HG03095 (cell line): ENCODE results near the gene BCL2L11.

Experiments used
- ATAC-seq: cut with Tn5 transposase; IDR thresholded peaks from one replicate; pipeline ENCODE4 v1.9.1; 2021; ENCODE audit warnings: moderate library complexity; ENCODE audit not compliant: unreplicated experiment

The BCL2L11 gene

DNA sequence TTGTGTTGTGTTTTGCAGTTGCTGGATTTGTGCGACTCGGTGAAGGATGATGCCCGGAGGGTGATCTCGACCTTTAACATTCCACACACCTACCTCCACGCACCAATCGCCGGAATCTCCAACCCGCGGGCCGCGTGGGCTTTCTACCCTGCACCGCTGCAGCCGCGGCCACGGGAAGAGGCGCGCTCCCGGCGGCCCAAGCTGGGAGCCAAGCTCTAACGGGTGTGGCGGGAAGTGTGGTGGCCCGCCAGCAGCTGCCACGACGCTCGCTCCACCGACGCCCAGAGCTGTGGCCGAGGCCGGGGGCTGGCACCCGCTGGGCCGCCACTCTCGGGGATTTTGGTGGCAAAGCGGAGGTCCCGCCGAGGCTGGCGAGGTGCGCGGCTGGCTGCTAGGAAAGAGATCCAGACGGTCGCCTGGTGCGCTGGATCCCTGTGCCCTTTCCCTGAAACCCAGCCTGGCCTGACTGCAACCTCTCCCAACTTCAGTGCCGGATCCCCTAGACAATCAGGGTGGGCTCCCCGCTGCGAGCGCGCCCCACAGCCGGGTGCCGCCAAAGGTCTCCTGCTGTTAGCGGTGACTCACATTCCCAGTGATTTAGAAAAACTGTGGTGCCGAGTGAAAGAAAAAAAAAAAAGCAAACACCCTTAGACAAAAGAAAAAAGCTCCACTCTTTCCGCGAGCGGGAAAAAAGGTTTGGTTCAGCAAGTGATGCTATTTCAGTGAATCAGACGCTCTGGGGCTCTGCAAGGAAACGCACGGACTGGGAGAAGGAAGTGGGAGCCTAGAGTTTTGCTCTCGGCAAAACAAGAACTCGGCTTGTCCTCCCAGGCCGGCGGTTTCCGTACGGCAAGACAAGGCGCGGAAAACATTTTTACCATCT is 2.9 kb upstream of the BCL2L11 start:
- no peak for ATAC-seq

GRCh38 chr2:111118481-111118980 is 2.2 kb upstream of the BCL2L11 start:
- no peak for ATAC-seq

DNA sequence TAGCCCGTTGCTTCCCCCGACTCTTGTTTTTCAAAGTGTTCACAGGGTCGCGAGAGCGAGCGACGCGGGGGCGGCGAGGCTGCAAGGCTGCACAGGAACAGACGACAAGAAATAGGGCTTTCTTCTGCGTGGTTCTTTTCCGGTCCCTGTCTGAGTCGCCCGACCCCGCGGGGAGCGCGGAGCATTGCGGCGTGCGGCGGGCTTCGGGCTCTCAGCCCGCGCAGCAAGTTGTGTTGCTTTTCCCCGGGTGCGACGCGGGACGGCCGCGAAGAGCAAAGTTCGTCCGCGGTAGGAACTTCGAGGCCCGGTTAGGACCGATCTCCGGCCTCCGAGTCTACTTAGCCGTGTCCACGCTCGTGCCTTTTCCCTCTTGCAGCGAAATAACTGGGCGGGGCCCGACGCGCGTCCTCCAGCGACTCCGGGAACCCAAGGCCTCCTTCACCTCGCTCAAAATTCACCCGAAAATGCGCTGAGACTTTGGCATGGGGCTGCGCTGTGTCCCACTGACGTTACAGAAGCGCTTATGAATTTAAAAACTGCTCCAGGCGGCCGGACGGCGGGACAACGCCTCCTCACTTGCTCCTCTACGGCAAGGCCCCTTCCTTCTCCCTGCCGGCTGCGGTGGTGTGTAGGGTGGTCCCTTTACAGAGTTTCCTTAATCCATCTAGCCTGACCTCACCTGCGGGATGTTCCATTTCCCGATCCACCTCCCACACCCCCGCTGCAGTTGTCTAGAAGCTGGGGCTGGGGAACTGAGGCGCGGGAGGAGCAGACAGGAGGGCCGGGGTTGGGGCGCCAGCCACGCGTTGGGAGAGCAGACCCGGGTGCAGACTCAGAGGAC is 1.5 kb upstream of the BCL2L11 start:
- ATAC-seq: no peak

DNA sequence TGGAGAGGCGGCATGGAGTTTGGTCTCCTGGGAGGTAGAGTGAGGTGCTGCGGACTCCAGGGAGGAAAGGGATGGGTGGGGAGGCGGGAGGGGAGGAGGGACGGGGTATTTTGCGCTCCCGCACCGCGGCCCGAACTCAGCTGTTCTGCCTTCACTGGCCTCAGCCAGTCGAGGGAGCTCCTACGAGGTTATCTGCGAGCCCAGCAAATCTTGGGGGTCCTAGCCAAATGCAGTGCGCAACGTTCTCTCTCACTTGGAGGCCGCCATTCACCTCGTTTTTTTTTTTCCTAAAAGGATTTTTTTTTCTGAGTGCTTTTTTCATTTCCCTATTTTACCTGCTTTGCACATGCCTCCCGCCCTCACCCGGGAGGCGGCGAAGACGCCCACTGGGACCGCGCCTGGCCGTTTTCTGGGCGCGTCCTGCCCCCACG is 877 bp upstream of the BCL2L11 start:
- no peak for ATAC-seq

DNA sequence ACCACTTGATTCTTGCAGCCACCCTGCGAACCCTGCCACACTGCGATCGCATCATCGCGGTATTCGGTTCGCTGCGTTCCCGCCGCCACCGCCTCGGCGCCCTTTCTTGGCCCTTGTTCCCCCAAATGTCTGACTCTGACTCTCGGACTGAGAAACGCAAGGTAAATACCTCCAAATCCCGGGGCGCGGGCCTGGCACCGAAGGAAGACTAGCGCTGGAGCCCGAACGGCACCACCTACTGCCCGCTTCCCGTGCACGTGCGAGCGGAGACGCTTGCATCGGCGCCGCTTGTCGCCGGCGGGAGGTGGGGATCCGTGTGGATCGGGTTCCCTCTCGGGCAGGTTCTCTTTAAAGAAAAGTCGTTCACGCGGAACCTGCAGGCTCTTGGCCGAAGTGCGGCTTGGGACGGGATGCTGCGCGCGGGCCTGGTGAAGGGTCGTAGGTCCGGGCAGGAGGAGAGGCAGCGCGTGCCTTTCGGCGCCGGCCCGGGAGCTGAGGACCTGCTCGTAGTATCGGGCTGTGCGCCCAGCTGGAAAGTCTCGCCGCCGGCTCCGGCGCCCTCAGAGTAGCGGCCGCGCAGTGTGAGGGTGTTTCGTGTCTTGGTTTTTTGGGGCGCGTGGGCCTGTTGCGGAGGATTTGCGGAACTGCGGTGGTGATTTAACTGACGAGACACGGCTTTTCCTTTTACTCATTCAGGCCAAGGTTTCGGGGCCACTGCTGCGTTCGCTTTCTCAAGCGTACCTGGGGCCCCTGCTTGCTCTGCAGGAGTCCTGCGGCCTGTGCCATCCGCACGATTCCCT is 514 bp downstream of the BCL2L11 start:
- no peak for ATAC-seq

GRCh38 chr2:111121828-111122630 is 1.3 kb downstream of the BCL2L11 start:
- peak; percentile 50 for ATAC-seq

DNA sequence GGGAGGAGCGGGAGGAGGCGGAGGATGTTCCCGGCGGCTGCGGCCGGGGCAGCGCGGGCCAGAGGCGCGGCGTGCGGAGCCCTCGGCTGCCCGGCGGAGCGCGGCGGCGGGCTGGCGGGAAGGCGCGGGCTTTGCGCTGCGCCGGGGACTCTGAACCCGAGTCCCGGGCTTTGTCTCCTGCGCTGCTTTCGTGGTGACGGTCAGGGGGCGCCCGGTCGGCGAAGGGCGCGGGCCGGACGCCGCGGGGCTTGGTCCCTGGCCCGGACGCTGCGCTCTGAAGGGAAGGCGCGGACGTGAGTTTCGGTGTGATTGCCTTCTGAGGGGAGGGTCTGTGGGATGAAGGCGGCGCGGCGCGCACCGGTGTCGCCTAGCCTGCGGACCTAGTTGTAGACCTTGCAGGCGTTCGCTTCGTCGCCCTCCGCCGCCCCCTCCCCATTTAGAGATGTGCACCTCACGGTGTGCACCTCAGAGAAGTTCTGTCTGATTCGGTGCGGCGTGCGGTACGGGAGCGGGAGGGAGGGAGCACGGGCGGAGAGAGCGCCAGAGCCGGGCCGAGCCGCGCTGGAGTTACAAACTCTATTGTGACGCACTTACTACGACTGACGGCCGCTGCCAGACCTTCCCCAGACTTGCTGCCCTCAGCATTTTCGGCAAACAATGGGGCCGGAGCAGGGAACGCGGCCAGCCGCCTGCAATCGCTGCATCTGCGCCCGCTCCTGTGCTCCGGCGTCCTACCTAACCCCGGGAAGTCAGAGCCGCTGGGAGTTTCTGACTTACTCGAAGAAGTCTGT is 2.1 kb downstream of the BCL2L11 start:
- no peak for ATAC-seq

GRCh38 chr2:111123751-111124150 is 3.0 kb downstream of the BCL2L11 start:
- no peak for ATAC-seq

GRCh38 chr2:111126581-111126980 is 5.9 kb downstream of the BCL2L11 start:
- ATAC-seq: no peak

GRCh38 chr2:111127351-111127750 is 6.6 kb downstream of the BCL2L11 start:
- ATAC-seq: no peak

DNA sequence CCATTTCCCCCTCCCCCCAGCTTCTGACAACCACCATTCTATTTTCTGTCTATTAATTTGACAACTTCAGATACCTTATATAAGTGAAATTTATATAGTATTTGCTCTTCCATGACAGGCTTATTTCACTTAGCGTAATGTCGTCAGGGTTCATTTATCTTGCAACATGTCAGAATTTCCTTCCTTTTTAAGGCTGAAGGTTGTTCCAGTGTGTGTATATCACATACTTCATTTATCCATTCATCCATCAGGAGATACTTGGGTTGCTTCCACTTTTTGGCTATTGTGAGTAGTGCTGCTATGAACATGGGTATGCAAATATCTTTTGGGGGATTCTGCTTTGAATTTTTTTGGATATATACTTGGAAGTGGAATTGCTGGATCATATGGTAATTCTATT is 7.4 kb downstream of the BCL2L11 start:
- no peak for ATAC-seq

DNA sequence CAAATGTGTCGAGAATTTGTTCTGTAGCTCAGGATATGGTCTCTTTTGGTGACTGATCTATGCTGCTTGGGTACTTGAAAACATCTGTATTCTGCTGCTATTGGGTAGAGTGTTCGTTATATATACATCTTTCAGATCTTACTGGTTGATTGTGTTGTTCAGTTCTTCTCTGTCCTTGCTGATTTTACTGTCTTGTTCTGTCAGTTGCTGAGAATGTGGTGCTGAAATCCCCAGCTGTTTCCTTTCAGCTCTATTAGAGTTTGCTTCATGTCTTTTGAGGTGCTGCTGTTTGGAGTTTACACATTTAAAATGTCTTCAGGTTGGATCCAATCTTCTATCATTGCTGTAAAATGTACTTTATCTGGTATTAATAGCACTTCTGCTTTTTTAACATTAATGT is 12.9 kb downstream of the BCL2L11 start:
- ATAC-seq: no peak

- no peak for ATAC-seq
Observed at GRCh38 chr2:111134055-111134454, 13.3 kb downstream of the BCL2L11 start.

DNA sequence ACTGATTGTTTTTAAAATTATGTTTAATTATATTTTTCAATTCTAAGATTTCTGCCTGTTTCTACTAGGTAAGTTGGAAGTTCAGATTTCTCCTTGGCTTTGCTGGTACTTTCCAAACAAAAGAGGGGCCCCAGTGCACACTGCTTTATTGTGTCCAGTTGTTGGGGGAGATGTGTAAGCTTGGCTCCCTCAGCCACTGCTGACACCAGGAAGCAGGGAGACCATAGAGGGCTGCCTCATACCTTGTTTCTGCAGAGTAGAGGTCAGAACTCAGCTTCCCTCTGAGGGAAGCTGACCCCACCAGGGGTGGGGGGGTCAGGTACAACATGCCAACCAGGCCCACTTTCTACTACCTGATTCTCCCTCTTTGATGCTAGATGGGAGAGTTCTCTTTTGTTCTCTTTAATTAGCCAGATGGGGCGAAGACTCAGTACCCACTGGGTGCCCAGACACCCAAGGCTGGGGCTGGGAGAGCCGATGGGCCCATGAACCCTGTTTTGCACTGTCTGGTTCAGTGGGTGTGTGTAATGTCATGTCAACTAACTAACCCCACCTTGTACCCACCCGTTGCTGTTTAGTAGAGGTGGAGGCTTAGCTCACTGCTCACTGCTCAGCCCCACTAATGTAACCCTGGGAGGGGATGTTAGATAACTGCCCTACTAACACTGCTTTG is 14.7 kb downstream of the BCL2L11 start:
- ATAC-seq: no peak

- ATAC-seq: no peak
Observed at GRCh38 chr2:111135910-111136297, 15.2 kb downstream of the BCL2L11 start.

- ATAC-seq: no peak
Observed at GRCh38 chr2:111138839-111139238, 18.1 kb downstream of the BCL2L11 start.

- ATAC-seq: no peak
Observed at GRCh38 chr2:111139637-111140317, 19.1 kb downstream of the BCL2L11 start.

GRCh38 chr2:111140815-111141214 is 20.1 kb downstream of the BCL2L11 start:
- no peak for ATAC-seq
